Measurements from ENCODE around the gene WDR7. TPM values are rescaled to one million over a fixed set of nuclear protein-coding genes. Genes with fewer than 3 reads are reported as not detected.

The WDR7 gene
- total RNA-seq, 1 experiment from 2014 or later = 7.8 TPM

GRCh38 chr18:56748698-56749268, 97.6 kb downstream of the WDR7 start:
- no peaks in the 10 kb centered on the region for H3K9me3 Mint-ChIP-seq (ENCODE audit: unreplicated experiment)
- intact Hi-C loops (cut with micrococcal nuclease; ENCODE audit: unreplicated experiment) = loop anchor here (5.0 kb wide), 1 partner anchor 689 kb away; the partner anchor contains the start of gene ONECUT2
- no peaks in the 10 kb centered on the region for H3K36me3 ChIP-seq (ENCODE audit: control insufficient read depth, insufficient read depth, low read length)
- H3K4me3 ChIP-seq (ENCODE audit: low read depth, low read length) = no peak overlapping the region
- ChIA-PET CTCF (no interaction called here), POLR2A (no interaction called here)
- no peaks in the 10 kb centered on the region for H3K27me3 Mint-ChIP-seq (ENCODE audit: insufficient read depth, unreplicated experiment)
- no peaks in the 10 kb centered on the region for H3K9me3 ChIP-seq
- no peaks in the 10 kb centered on the region for H3K36me3 Mint-ChIP-seq (ENCODE audit: insufficient read depth, unreplicated experiment)
- DNase-seq = peak in 1 of 2 experiments; percentile 6
- BruUV-seq (replicated peaks) = no TSS peak
- no peaks in the 10 kb centered on the region for H3K27me3 ChIP-seq (replicated peaks; ENCODE audit: control insufficient read depth, insufficient read depth, low read length)
- H3K27ac Mint-ChIP-seq (ENCODE audit: unreplicated experiment) = no peak overlapping the region
- no peak for TF ChIP-seq CTCF (IDR thresholded peaks at IDR 0.05; ENCODE audit: insufficient read depth in 1 of 2, low read depth in 1 of 2, low read length in 1 of 2, severe bottlenecking in 1 of 2, unreplicated experiment in 1 of 2)
- no peak overlapping the region for H3K4me3 Mint-ChIP-seq (ENCODE audit: unreplicated experiment)
- H3K4me1 Mint-ChIP-seq (ENCODE audit: low read depth, unreplicated experiment) = no peaks in the 10 kb centered on the region
- H3K4me1 ChIP-seq = no peaks in the 10 kb centered on the region

GRCh38 chr18:56756966-56757365, 105.8 kb downstream of the WDR7 start:
- H3K36me3 ChIP-seq (ENCODE audit: control insufficient read depth, insufficient read depth, low read length) = no peaks in the 10 kb centered on the region
- no peaks in the 10 kb centered on the region for H3K27me3 ChIP-seq (replicated peaks; ENCODE audit: control insufficient read depth, insufficient read depth, low read length)
- no peak overlapping the region for H3K27ac Mint-ChIP-seq (ENCODE audit: unreplicated experiment)
- no peak for DNase-seq
- no peaks in the 10 kb centered on the region for H3K36me3 Mint-ChIP-seq (ENCODE audit: insufficient read depth, unreplicated experiment)
- H3K27me3 Mint-ChIP-seq (ENCODE audit: insufficient read depth, unreplicated experiment) = no peaks in the 10 kb centered on the region
- H3K9me3 ChIP-seq = no peaks in the 10 kb centered on the region
- no peak for TF ChIP-seq CTCF (IDR thresholded peaks at IDR 0.05; ENCODE audit: insufficient read depth in 1 of 2, low read depth in 1 of 2, low read length in 1 of 2, severe bottlenecking in 1 of 2, unreplicated experiment in 1 of 2)
- no peak overlapping the region for H3K4me3 Mint-ChIP-seq (ENCODE audit: unreplicated experiment)
- no peaks in the 10 kb centered on the region for H3K4me1 Mint-ChIP-seq (ENCODE audit: low read depth, unreplicated experiment)
- intact Hi-C loops (cut with micrococcal nuclease; ENCODE audit: unreplicated experiment) = no loop called here
- H3K4me3 ChIP-seq (ENCODE audit: low read depth, low read length) = no peak overlapping the region
- POLR2A ChIA-PET = no interaction called here
- CTCF ChIA-PET = no interaction called here
- H3K4me1 ChIP-seq = no peaks in the 10 kb centered on the region
- H3K9me3 Mint-ChIP-seq (ENCODE audit: unreplicated experiment) = no peaks in the 10 kb centered on the region
- no TSS peak for BruUV-seq (replicated peaks)

- intact Hi-C loops (cut with micrococcal nuclease; ENCODE audit: unreplicated experiment) = no loop called here
- DNase-seq = no peak
- H3K9me3 ChIP-seq = no peaks in the 10 kb centered on the region
- no peaks in the 10 kb centered on the region for H3K27me3 Mint-ChIP-seq (ENCODE audit: insufficient read depth, unreplicated experiment)
- H3K36me3 Mint-ChIP-seq (ENCODE audit: insufficient read depth, unreplicated experiment) = no peaks in the 10 kb centered on the region
- ChIA-PET CTCF (no interaction called here), POLR2A (no interaction called here)
- no peaks in the 10 kb centered on the region for H3K27me3 ChIP-seq (replicated peaks; ENCODE audit: control insufficient read depth, insufficient read depth, low read length)
- TF ChIP-seq CTCF (IDR thresholded peaks at IDR 0.05; ENCODE audit: insufficient read depth in 1 of 2, low read depth in 1 of 2, low read length in 1 of 2, severe bottlenecking in 1 of 2, unreplicated experiment in 1 of 2) = no peak
- no peaks in the 10 kb centered on the region for H3K4me1 ChIP-seq
- H3K4me3 Mint-ChIP-seq (ENCODE audit: unreplicated experiment) = no peak overlapping the region
- no peaks in the 10 kb centered on the region for H3K4me1 Mint-ChIP-seq (ENCODE audit: low read depth, unreplicated experiment)
- no peak overlapping the region for H3K4me3 ChIP-seq (ENCODE audit: low read depth, low read length)
- no TSS peak for BruUV-seq (replicated peaks)
- no peaks in the 10 kb centered on the region for H3K9me3 Mint-ChIP-seq (ENCODE audit: unreplicated experiment)
- no peaks in the 10 kb centered on the region for H3K36me3 ChIP-seq (ENCODE audit: control insufficient read depth, insufficient read depth, low read length)
- no peak overlapping the region for H3K27ac Mint-ChIP-seq (ENCODE audit: unreplicated experiment)
These were observed 118.9 kb downstream of the WDR7 start for GRCh38 chr18:56770097-56770496.
